Left renal cortex interstitium (tissue), 4 donors: Measurements from ENCODE around the gene PDC. TPM values are rescaled to one million over a fixed set of nuclear protein-coding genes. Genes with fewer than 3 reads are reported as not detected.
"Not testable (repeated sequence)": the region's sequence is repeated elsewhere in the genome, so short reads cannot be mapped to it uniquely, and the experiment has no call there.

Source experiments
- DNase-seq, 4 donors: peaks; one replicate each; pipeline ENCODE4 v3.0.0-alpha.2; 2013; ENCODE audit warnings: low read depth in 4 of 4, low spot score in 2 of 4, missing footprints in 1 of 4
- polyA plus RNA-seq, 4 donors: library from polyadenylated mRNA; unstranded; fragments of 120-200 nt; gene quantifications; one replicate each; pipeline ENCODE4 v1.2.1, GENCODE V29; 2013; ENCODE audit not compliant: insufficient read length in 4 of 4

Gene PDC
- polyA plus RNA-seq, 4 donors, result 0.14 to 0.96 (median 0.36) TPM; not detected in 1

GRCh38 chr1:186473047-186473446 is 12.1 kb upstream of the PDC start:
- no peak for DNase-seq

DNA sequence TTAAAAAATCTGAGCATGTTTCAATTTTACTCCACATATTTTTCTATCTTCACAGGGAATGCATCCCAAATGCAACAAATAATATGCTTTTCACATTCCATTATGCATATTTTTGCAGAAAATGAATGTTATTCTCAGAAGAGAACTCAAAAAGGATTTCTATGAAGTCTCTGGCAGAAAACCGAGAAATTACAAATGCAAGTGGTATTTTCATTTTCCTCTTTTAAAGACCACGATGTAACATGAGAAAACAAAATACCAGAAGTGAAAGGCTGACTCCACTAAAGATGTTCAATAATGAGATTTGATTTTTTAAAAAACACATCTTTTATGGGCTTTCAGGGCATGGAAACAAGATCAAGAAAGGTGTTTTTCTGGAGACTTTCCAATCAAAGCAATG is 5.0 kb upstream of the PDC start:
- DNase-seq, result no peak

DNA sequence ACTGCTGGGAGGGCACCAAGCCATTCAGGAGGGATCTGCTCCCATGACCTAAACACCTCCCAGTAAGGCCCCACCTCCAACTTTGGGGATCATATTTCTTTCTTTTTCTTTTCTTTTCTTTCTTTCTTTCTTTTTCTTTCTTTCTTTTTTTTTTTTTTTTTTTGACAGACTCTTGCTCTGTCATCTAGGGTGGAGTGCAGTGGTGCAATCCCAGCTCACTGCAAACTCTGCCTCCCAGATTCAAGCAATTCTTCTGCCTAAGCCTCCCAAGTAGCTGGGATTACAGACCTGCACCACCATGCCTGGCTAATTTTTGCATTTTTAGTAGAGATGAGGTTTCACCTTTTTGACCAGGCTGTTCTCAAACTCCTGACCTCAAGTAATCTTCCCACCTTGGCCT is 4.6 kb upstream of the PDC start:
- not testable (repeated sequence) for DNase-seq

- DNase-seq, result no peak
These were observed 3.0 kb upstream of the PDC start for GRCh38 chr1:186463926-186464325.

- DNase-seq, result no peak
These were observed 2.6 kb upstream of the PDC start for GRCh38 chr1:186463511-186463910.

DNA sequence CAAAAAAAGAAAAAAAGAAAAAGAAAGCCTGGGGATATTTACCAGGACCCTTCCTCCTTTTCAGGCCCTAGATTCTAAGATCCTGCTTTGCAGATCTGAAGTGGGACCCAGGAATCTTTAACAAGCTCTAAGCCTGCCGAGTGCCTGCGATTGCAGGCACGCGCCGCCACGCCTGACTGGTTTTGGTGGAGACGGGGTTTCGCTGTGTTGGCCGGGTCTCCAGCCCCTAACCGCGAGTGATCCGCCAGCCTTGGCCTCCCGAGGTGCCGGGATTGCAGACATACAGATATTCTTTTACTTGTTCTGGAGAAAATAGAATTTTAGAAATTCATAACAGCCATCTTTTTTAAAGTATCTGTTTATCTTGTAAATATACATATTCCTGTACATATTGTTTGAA is 1.8 kb downstream of the PDC start:
- DNase-seq, result not testable (repeated sequence)

- DNase-seq, result no peak
These were observed 4.1 kb downstream of the PDC start for GRCh38 chr1:186456729-186457255.

GRCh38 chr1:186454981-186455380 is 5.9 kb downstream of the PDC start:
- DNase-seq, result no peak

- no peak for DNase-seq
These were observed 14.8 kb downstream of the PDC start for GRCh38 chr1:186446152-186446551.

DNA sequence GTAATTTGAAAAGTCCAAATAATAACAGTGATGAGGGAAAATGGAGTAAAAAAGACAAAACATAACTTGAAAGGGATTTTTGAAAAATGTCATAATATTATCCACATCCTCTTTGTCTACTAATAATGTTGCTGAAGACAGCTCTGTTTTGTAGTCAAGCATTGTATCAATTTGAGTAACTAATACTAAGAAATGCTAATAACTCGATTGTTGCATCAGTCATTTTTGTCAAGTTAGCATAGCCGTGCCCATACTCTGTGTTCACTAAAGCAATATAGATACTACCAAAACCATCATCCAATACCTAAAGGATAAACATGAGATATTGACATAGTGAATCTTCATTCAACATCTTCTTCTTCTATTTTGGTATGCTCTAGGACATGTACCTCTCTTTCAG is 17.3 kb downstream of the PDC start:
- no peak for DNase-seq

DNA sequence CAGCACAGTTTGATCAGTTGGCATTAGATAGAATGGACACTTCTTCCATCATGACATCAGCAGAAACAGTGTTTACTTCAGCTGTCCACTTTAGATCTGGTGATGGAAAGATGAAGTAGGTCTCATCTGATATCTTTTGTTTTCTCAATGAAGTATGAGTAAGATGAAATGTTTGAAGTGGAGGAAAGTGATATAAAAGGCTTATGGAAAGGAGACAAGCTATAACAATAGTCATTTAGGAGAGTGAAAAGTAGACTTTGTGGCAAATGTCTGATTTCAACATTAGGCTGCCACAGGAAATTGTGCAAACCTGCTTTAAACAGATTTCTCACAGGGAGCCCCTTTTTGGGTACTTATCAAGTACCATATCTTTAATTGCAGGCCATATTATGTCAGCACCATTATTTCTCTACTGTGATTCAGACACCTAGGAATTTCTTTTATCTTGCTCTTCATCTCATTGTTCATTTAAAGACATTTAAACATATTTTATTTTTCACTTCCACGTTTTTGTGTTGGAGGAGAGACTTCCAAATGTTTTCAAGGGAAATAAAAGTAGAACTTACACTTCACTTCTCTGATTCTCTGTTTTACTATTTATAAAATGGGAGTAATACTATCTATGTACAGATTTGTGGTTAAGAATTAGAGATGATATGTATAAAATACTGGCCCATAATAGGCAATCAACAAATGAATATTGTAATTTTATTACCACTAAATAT is 18.1 kb downstream of the PDC start:
- DNase-seq, result no peak

GRCh38 chr1:186440584-186440983 is 20.3 kb downstream of the PDC start:
- no peak for DNase-seq

GRCh38 chr1:186438567-186438966 is 22.3 kb downstream of the PDC start:
- DNase-seq, result no peak

- DNase-seq, result no peak
These were observed 25.6 kb downstream of the PDC start for GRCh38 chr1:186435336-186435735.

GRCh38 chr1:186429017-186429416 is 31.9 kb downstream of the PDC start:
- no peak for DNase-seq

DNA sequence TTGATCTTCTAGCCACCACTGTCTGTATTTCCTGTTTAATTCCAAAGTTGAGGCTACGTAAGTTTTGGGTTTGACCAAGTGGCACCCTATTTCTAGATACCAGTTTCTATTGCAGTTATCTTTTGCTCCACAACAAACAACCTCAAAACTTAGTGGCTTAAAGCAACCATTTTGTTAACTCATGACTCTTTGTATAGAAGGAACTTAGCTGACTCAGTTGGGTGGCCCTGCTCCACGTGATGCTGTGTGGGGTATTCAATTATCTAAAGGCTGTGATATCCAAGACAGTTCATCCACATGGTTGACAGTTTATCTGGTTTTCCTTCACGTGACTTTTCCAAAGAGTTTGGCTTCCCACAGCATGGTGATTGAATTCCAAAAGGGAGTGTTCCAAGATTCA is 34.8 kb downstream of the PDC start:
- no peak for DNase-seq

DNA sequence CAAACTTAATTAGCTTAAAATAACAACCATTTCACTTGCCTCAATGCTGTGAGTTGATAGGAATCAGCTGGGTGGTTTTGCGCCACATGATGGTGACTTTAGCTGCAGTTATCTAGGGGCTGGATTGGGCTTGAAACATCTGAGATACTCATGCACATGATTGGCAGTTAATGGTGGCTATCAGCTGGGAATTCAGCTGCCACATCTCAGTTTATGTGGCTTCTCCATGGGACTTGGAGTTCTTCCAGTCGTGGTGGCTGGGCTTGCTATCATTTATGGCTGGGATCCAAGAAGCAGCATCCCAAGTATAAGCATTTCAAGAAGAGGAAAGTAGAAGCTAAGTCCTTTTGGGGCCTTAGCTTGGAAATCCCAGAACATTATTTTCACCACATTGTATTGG is 36.4 kb downstream of the PDC start:
- no peak for DNase-seq

DNA sequence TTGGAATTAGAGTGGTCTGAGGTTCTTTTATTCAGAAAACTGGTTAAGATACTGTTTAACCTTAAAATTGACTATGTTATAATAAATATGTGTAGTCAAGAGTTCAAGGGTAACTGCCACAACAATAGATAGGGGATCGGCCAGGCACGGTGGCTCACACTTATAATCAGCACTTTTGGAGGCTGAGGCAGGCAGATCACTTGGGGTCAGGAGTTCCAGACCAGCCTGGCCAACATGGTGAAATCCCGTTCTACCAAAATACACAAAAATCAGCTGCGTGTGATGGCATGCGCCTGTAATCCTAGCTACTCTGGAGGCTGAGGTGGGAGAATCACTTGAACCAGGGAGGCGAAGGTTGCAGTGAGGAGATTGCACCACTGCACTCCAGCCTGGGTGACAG is 39.5 kb downstream of the PDC start:
- no peak for DNase-seq

DNA sequence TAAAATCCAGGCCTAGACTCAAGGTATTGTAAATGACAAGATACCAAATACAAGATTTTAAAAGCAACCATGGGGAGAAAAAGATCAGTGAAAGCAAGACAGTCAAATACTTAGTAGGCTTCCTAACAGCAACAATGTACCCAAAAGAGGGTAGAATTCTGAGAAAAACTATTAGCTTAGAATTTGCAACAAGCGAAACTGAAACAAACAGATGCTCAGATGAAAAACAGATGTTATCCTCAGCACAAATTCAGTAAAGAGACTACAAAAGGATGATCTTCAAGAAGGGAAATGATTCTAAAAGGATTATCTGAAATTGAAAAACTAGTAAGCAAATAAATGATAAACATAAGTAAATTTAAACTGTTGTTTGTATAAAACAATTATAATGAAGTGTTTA is 40.0 kb downstream of the PDC start:
- DNase-seq, result no peak

GRCh38 chr1:186420311-186420710 is 40.6 kb downstream of the PDC start:
- DNase-seq, result no peak

DNA sequence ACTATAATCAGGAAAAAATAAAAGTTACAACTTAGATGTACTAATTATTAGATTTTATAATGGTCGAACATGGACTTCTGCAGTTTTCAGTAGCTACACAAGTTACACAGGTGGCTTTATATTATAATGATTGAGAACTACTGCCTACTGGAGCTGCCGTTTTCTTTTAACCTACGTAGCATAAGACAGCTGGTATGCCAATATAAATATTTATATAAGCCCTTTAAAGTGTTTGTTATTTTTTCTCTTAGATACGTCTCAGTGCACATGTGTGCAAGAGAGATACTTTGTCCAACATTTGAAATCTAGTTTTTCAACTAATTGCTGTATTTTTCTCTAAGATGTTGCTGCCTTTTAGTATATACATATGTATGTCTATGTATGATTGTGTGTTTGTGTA is 42.4 kb downstream of the PDC start:
- DNase-seq, result no peak

GRCh38 chr1:186413319-186413718 is 47.6 kb downstream of the PDC start:
- no peak for DNase-seq

DNA sequence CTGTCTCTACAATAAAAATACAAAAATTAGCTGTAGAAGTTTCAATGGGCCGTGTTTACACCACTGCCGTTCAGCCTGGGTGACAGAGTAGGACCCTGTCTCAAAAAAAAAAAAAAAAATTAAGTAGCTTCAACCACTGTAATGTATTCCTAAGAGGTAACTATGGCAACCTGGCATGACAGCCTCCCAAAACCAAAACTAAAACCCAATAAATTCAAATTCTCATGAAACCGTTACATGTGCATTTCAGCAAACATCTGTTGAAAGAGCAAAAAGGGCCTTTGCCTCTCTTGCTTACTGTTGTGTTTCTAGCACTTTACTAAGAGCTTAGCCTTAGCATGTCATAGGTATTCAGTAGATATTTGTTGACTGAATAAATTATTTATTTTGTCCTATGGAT is 51.8 kb downstream of the PDC start:
- DNase-seq, result no peak
